ENCODE data around the gene PAPPA.

DNA sequence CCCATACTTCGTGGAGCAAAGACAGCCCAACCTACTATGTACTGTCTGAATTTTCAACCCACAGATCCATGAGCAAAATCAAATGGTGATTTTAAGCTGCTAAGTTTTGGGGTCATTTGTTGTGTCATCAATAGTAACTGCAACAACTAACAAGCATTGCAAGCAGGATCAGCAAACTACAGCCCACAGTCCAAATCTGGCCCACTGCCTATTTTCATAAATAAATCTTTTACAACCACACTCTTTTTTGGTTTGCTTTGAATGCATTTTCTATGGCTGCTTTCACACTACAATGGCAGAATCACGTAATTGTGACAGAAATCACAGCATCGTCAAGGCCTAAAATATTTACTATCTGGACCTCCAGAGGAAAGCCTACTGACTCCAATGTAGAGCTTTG lies 296.4 kb downstream of the PAPPA start:
- TF ChIP-seq CTCF (IDR thresholded peaks at IDR 0.05; ENCODE audit: insufficient read depth, low read length, poor library complexity, severe bottlenecking), result no peak
- TF ChIP-seq EZH2phosphoT487 (conservative IDR thresholded peaks at IDR 0.05; ENCODE audit: low read length), result no peak

All from SU-DHL-6 (cell line).